Measurements from ENCODE around the gene NBR1. TPM values are rescaled to one million over a fixed set of nuclear protein-coding genes. Genes with fewer than 3 reads are reported as not detected.
A peak's percentile ranks its signal among the peaks of the same experiment; 100 is the strongest.
"Not testable (repeated sequence)": the region's sequence is repeated elsewhere in the genome, so short reads cannot be mapped to it uniquely, and the experiment has no call there.

Gene NBR1
- polyA plus RNA-seq, 1 donor (not counting 4 experiments of a cell fraction or from before 2014, with no cell fraction given), result 65.7 TPM

DNA sequence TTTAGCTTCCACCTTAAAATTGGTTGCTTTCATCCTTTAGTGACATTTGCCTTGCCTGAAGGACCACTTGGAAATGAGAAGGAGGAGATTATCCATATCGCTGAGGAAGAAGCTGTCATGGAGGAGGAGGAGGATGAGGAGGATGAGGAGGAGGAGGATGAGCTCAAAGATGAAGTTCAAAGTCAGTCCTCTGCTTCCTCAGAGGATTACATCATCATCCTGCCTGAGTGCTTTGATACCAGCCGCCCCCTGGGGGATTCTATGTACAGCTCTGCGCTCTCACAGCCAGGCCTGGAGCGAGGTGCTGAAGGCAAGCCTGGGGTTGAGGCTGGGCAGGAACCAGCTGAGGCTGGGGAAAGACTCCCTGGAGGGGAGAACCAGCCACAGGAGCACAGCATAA, 29.1 kb downstream of the NBR1 start:
- H3K9me1 ChIP-seq (ENCODE audit: control insufficient read depth, extremely low read depth, insufficient read depth, low read length), result no peaks in the 10 kb centered on the region
- H3K4me1 ChIP-seq (ENCODE audit: control insufficient read depth, extremely low read depth, insufficient read depth, low read length), result no peaks in the 10 kb centered on the region
- no peak overlapping the region for H2AFZ ChIP-seq (ENCODE audit: control insufficient read depth, low read length)
- DNase-seq (ENCODE audit: low read depth, low spot score) (no peak), FAIRE-seq (no peak)
- no peaks in the 10 kb centered on the region for H3K27me3 ChIP-seq (ENCODE audit: control insufficient read depth, extremely low read depth, insufficient read depth, low read length)
- no peak overlapping the region for H3K4me3 ChIP-seq (ENCODE audit: control insufficient read depth in 2 of 3, extremely low read depth in 1 of 3, insufficient read depth in 2 of 3, low read depth in 1 of 3, low read length in 3 of 3)
- H3K9ac ChIP-seq (ENCODE audit: control insufficient read depth, extremely low read depth, insufficient read depth, low read length), result no peak overlapping the region
- TF ChIP-seq, protein P1, sequence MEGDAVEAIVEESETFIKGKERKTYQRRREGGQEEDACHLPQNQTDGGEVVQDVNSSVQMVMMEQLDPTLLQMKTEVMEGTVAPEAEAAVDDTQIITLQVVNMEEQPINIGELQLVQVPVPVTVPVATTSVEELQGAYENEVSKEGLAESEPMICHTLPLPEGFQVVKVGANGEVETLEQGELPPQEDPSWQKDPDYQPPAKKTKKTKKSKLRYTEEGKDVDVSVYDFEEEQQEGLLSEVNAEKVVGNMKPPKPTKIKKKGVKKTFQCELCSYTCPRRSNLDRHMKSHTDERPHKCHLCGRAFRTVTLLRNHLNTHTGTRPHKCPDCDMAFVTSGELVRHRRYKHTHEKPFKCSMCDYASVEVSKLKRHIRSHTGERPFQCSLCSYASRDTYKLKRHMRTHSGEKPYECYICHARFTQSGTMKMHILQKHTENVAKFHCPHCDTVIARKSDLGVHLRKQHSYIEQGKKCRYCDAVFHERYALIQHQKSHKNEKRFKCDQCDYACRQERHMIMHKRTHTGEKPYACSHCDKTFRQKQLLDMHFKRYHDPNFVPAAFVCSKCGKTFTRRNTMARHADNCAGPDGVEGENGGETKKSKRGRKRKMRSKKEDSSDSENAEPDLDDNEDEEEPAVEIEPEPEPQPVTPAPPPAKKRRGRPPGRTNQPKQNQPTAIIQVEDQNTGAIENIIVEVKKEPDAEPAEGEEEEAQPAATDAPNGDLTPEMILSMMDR (optimal IDR thresholded peaks at IDR 0.05 in 1 of 3, IDR thresholded peaks at IDR 0.05 in 1 of 3, conservative IDR thresholded peaks at IDR 0.05 in 1 of 3; ENCODE audit: extremely low read depth in 1 of 3, insufficient read depth in 2 of 3, low read length in 3 of 3), result no peak
- no peak for TF ChIP-seq EZH2 (IDR thresholded peaks at IDR 0.05; ENCODE audit: low read length)
- no peaks in the 10 kb centered on the region for H4K20me1 ChIP-seq (ENCODE audit: control insufficient read depth, extremely low read depth, insufficient read depth, low read length)
- dilution Hi-C loops (cut with MboI; ENCODE audit: extremely low pct_ligation_motif_present, low sequenced_read_pairs), result no loop called here
- no peak overlapping the region for H3K27ac ChIP-seq (ENCODE audit: control insufficient read depth, insufficient read depth, low read length)
- H3K36me3 ChIP-seq (ENCODE audit: control insufficient read depth in 2 of 2, extremely low read depth in 1 of 2, insufficient read depth in 2 of 2, low read length in 2 of 2), result peaks cover 31 to 37% of the 10 kb centered on the region in 2 experiments
- H3K79me2 ChIP-seq (ENCODE audit: control insufficient read depth, insufficient read depth, low read length), result no peaks in the 10 kb centered on the region
- H3K4me2 ChIP-seq (ENCODE audit: control insufficient read depth, extremely low read depth, insufficient read depth, low read depth, low read length), result no peak overlapping the region
- H3K9me3 ChIP-seq (ENCODE audit: control insufficient read depth, low read depth, low read length), result no peaks in the 10 kb centered on the region

DNA sequence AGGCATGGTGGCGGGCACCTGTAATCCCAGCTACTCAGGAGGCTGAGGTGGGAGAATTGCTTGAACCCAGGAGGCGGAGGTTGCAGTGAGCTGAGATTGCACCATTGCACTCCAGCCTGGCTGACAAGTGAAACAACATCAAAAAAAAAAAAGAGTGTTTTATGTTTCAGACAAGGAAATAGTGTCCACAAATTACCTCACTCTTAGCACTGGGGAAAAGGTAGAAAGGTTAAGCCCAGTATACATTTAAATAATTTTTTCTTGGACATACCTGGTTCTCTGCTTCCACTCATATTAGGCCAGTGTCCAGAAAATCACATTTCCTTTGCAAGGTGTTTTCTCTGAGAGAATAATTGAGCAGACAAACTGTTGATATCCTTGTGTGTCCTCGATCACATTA, 32.0 kb downstream of the NBR1 start:
- H3K36me3 ChIP-seq (ENCODE audit: control insufficient read depth in 2 of 2, extremely low read depth in 1 of 2, insufficient read depth in 2 of 2, low read length in 2 of 2), result peaks cover 27 to 35% of the 10 kb centered on the region in 2 experiments
- H3K79me2 ChIP-seq (ENCODE audit: control insufficient read depth, insufficient read depth, low read length); H3K4me3 ChIP-seq (ENCODE audit: control insufficient read depth in 2 of 3, extremely low read depth in 1 of 3, insufficient read depth in 2 of 3, low read depth in 1 of 3, low read length in 3 of 3); H3K9me1 ChIP-seq (ENCODE audit: control insufficient read depth, extremely low read depth, insufficient read depth, low read length); H3K9me3 ChIP-seq (ENCODE audit: control insufficient read depth, low read depth, low read length); dilution Hi-C loops (cut with MboI; ENCODE audit: extremely low pct_ligation_motif_present, low sequenced_read_pairs); H3K9ac ChIP-seq (ENCODE audit: control insufficient read depth, extremely low read depth, insufficient read depth, low read length); H4K20me1 ChIP-seq (ENCODE audit: control insufficient read depth, extremely low read depth, insufficient read depth, low read length); H3K4me2 ChIP-seq (ENCODE audit: control insufficient read depth, extremely low read depth, insufficient read depth, low read depth, low read length); FAIRE-seq; H3K27me3 ChIP-seq (ENCODE audit: control insufficient read depth, extremely low read depth, insufficient read depth, low read length); DNase-seq (ENCODE audit: low read depth, low spot score); H2AFZ ChIP-seq (ENCODE audit: control insufficient read depth, low read length); H3K27ac ChIP-seq (ENCODE audit: control insufficient read depth, insufficient read depth, low read length); H3K4me1 ChIP-seq (ENCODE audit: control insufficient read depth, extremely low read depth, insufficient read depth, low read length): not testable (repeated sequence)

DNA sequence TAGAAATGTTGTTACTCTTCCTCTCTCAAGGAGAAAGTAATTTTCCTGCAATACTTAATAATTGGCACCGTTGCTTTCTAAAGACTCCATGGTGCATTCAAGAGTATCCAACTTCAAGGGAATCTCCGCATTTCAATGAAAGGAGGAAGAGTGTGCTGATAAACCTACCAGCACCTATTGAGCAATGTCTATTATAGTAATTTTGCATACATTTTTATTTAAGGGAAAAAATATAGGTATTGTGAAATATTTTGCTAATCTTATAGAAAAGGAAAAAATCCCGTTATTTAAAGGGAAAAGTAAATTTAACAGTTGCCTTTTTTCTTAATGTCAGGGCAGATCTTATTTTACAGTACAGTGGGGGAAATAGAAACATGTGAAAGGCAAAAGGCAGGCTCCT, 39.6 kb downstream of the NBR1 start:
- FAIRE-seq (no peak), DNase-seq (ENCODE audit: low read depth, low spot score) (no peak)
- H3K9me1 ChIP-seq (ENCODE audit: control insufficient read depth, extremely low read depth, insufficient read depth, low read length), result no peaks in the 10 kb centered on the region
- no peaks in the 10 kb centered on the region for H3K9me3 ChIP-seq (ENCODE audit: control insufficient read depth, low read depth, low read length)
- H3K27ac ChIP-seq (ENCODE audit: control insufficient read depth, insufficient read depth, low read length), result no peak overlapping the region
- H3K4me2 ChIP-seq (ENCODE audit: control insufficient read depth, extremely low read depth, insufficient read depth, low read depth, low read length), result peak overlapping the region; percentile 89
- peaks cover 6 to 13% of the 10 kb centered on the region in 2 experiments for H3K36me3 ChIP-seq (ENCODE audit: control insufficient read depth in 2 of 2, extremely low read depth in 1 of 2, insufficient read depth in 2 of 2, low read length in 2 of 2)
- peaks cover 23% of the 10 kb centered on the region for H3K4me1 ChIP-seq (ENCODE audit: control insufficient read depth, extremely low read depth, insufficient read depth, low read length)
- H3K27me3 ChIP-seq (ENCODE audit: control insufficient read depth, extremely low read depth, insufficient read depth, low read length), result no peaks in the 10 kb centered on the region
- dilution Hi-C loops (cut with MboI; ENCODE audit: extremely low pct_ligation_motif_present, low sequenced_read_pairs), result no loop called here
- H2AFZ ChIP-seq (ENCODE audit: control insufficient read depth, low read length), result no peak overlapping the region
- no peaks in the 10 kb centered on the region for H4K20me1 ChIP-seq (ENCODE audit: control insufficient read depth, extremely low read depth, insufficient read depth, low read length)
- no peaks in the 10 kb centered on the region for H3K79me2 ChIP-seq (ENCODE audit: control insufficient read depth, insufficient read depth, low read length)
- TF ChIP-seq EZH2 (IDR thresholded peaks at IDR 0.05; ENCODE audit: low read length), result no peak
- TF ChIP-seq, protein P1 (optimal IDR thresholded peaks at IDR 0.05 in 1 of 3, IDR thresholded peaks at IDR 0.05 in 1 of 3, conservative IDR thresholded peaks at IDR 0.05 in 1 of 3; ENCODE audit: extremely low read depth in 1 of 3, insufficient read depth in 2 of 3, low read length in 3 of 3), result no peak
- H3K4me3 ChIP-seq (ENCODE audit: control insufficient read depth in 2 of 3, extremely low read depth in 1 of 3, insufficient read depth in 2 of 3, low read depth in 1 of 3, low read length in 3 of 3), result peak overlapping the region in 1 of 3 experiments; percentile 73
- H3K9ac ChIP-seq (ENCODE audit: control insufficient read depth, extremely low read depth, insufficient read depth, low read length), result no peak overlapping the region

Data from keratinocyte (primary cell).